NCI-H128 (cell line): ENCODE measurements around the gene SLC39A10.

Source experiments
- DNase-seq: peaks from one replicate; lab custom pipeline; 2025; ENCODE audit not compliant: unreplicated experiment; lab: John Stamatoyannopoulos, UW

The SLC39A10 gene

DNA sequence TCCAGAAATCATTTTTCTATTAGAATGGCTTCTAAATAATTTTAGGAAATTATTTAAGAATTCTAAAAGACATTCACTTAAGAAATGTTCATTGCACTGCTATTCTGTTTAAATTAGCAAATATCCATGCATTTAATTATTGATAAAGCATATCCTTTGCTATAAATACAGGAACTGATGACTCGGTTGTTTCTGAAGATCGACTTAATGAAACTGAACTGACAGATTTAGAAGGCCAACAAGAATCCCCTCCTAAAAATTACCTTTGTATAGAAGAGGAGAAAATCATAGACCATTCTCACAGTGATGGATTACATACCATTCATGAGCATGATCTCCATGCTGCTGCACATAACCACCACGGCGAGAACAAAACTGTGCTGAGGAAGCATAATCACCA lies 59.4 kb downstream of the SLC39A10 start:
- no peak for DNase-seq

DNA sequence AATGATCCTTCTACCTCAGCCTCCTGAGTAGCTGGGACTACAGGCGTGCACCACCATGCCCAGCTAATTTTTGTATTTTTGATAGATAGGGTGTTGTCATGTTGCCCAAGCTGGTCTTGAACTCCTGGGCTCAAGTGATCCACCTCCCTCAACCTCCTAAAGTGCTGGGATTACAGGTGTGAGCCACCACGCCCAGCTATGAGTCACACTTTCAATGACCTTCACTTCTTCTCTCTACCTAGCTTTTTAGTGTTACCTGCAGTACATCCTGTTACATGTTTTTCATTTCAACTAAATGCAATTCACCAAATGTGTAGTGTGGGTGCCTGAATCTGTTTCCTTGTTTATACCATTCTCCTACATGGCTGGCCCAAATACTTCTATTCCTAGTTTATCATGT lies 64.0 kb downstream of the SLC39A10 start:
- DNase-seq, result no peak

DNA sequence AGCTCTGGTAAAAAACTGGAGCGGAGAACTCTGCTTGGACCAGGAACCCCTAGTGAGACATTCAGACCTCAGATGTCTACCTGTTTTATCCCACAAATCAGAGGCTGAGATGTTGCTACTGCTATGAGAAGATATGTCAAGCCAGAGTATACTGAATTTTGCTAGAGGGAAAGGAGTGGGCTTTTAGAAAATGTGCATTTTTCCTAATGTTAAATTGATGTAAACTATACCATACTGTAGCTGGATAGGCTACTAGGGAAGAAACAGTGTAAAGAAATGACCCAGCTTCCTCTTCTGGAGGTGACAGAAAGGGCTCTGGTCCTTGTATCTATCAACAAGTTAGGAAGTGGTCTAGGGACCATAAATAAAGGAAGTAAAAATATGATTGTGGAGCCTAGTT lies 65.0 kb downstream of the SLC39A10 start:
- DNase-seq, result no peak

DNA sequence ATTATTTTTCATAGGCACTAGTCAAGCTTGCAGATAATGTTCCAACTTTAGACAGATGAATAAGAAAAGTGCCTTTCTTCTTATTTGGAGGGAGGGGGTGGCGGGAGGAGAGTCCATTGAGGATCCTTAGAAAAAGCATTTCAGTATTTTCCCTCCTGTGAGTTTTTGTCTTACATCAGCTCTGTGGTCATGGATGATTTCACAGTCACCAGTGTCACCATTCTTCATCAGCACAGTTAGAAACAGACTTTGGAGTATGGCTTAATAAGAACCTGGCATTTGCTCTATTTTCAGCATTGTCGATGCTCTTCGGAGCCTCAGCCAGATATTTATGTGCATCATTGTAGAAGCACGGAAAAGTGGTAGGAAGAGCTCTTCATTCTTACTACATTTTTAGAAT lies 70.1 kb downstream of the SLC39A10 start:
- DNase-seq, result no peak

DNA sequence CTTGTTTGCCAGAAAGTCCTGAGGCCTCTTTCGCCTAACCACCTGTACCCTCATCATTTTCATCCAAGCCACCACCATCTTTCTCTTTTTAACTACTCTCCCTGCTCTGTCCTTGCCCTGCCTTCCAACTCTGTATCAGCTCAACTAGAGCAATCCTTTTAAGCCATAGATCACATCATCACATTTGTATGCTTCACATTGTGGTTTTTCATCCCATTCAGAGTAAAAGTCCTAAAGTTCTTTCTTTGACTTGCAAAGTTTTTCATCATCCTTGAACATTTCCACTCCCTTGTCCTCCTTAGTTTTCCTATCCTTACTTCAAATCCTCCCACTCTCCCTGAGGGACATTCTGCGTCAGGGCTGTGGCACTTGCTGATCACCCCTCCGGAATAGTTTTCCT lies 73.9 kb downstream of the SLC39A10 start:
- DNase-seq, result no peak

- DNase-seq, result no peak
Observed at GRCh38 chr2:195732574-195732973, 75.5 kb downstream of the SLC39A10 start.

DNA sequence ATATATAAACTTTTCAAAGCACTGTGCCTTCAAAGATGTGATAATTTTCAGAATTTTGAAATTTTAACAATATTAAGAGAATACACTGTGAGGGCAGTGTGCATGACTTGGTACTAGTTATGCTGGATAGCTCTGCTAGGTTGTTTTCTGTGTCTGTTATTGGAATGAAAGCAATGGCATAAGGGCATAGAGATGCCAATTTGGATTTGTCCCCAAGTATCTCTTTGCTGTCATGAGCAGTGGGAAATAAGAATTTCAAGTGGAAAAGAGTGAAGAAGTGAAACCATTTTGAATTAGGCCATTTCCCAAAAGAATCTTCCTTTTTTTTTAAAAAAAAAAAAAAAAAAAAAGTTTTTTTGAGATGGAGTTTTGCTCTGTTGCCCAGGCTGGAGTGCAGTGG lies 76.8 kb downstream of the SLC39A10 start:
- no peak for DNase-seq

- no peak for DNase-seq
Observed at GRCh38 chr2:195734395-195734794, 77.4 kb downstream of the SLC39A10 start.

DNA sequence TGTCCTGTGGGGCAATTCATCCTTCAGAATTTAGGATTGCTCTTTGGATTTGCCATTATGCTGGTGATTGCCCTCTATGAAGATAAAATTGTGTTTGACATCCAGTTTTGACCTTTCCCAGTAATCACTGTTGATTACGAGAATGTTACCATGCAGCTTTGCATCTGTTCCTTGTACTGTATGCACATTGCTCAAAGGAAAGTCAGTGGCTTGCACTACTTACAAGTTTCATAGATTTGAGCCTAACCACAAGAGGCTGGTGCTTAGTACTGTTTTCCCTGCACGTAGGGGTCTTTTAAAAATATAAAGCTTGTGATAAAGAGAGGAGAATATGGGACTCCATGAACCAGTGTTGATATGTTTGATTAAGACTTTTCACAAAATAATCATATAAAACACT lies 77.9 kb downstream of the SLC39A10 start:
- no peak for DNase-seq

DNA sequence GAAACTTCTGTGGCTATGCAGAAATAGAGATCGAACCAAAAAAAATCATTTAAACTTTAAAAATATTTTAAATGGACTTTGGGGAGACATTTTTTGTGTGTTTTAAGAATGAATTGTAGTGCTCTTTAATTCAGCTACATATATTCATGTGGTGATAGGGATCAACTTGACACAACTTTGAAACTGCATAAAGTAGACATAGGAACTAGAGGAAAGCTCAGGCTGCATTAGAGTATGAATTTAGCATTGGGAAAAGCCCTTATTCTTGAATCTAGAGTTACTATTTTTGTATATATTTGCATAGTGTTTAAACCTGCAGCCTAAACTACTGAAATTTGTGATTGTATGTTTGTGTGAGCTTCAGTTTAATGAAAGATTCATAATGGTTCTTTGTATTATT lies 78.3 kb downstream of the SLC39A10 start:
- no peak for DNase-seq

GRCh38 chr2:195737511-195738325 lies 80.7 kb downstream of the SLC39A10 start:
- no peak for DNase-seq

GRCh38 chr2:195741191-195741590 lies 84.2 kb downstream of the SLC39A10 start:
- DNase-seq, result no peak

GRCh38 chr2:195756218-195756942 lies 99.4 kb downstream of the SLC39A10 start:
- DNase-seq, result no peak

GRCh38 chr2:195758846-195759245 lies 101.8 kb downstream of the SLC39A10 start:
- DNase-seq, result no peak

DNA sequence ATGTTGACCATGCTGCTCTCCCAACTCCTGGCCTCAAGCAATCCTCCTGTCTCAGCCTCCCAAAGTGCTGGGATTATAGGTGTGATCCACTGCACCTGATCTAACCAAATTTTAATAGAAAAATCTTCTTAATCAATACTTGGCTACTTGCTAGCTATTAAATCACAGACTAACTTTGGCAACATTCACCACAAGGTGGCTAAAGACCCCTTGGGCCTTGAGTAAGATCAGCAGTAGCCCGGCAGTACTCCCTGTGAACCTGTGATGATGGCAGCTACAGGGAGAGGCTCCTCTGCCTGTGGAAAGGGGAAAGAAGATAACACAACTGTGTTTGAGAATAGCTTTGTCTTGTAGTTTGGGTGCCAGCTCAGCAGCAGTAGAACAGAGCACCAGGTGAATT lies 102.9 kb downstream of the SLC39A10 start:
- no peak for DNase-seq

DNA sequence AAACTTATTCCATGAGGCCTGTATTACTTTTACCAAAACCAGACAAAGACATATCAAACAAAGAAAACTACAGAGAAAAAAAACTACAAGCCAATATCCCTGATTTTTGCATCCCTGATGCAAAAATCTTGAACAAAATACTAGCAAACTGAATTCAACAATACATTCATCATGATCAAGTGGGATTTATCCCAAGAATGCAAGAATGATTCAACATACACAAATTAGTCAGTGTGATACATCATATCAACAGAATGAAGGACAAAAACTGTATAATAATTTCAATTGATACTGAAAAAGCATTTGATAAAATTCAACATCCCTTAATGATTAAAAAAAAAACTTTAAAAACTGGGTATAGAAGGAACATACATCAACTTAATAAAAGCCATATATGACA lies 106.8 kb downstream of the SLC39A10 start:
- DNase-seq, result no peak

GRCh38 chr2:195766691-195767090 lies 109.7 kb downstream of the SLC39A10 start:
- no peak for DNase-seq

DNA sequence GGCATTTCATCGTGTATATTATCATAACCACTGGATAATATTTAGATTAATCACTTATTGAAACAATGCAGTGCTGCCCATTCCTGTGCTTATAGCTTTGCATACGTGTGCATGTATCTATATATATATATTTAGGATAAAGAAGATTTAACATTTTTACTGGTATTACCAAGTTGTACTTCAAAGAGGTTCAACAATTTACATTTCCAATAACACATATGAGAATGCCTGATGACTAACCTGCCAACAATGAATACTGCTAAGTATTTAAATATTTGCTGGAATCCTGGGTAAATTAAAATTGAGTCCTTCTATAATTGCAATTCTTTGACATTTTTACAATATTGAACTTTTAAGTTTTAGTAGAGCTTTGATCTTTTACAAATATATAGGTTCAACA lies 111.4 kb downstream of the SLC39A10 start:
- DNase-seq, result no peak

- DNase-seq, result no peak
Observed at GRCh38 chr2:195769975-195770374, 112.9 kb downstream of the SLC39A10 start.

DNA sequence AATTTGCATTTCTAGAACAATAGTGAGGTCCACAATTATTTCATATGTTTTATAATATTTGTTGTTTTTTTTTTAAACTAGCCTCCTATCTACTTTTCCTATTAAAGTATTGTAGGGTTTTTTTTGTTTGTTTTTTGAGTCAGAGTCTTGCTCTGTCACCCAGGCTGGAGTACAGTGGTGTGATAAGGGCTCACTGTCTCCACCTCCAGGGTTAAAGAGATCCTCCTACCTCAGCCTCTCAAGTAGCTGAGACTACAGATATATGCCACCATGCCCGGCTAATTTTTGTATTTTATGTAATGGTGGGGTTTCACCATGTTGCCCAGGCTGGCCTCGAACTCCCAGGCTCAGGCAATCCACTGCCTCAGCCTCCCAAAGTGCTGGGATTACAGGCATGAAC lies 122.5 kb downstream of the SLC39A10 start:
- no peak for DNase-seq

DNA sequence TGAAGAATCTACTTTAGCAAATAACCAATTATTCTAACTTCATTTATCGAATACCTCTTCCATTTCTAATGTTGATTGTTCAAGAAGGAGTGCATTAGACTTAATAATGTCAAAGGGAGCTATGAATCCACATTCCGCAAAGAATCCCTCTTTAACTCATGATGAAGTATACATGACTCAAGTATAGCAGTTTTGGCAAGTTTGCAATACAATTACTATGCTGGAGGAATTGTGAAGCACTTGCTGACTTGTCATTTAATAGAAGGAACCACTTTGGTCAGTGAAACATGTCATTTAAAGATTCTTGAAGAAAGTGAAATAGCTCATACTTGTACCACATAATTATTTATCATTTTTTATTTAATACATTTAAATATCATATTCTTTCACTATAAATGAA lies 125.1 kb downstream of the SLC39A10 start:
- no peak for DNase-seq
